ENCODE measurements around the gene ARHGAP4.

- TF ChIP-seq EZH2 (IDR thresholded peaks at IDR 0.05) (no peak), POLR2AphosphoS5 (IDR thresholded peaks at IDR 0.05; ENCODE audit: borderline replicate concordance, low read depth, low read length) (no peak)
These were observed 32.5 kb upstream of the ARHGAP4 start for GRCh38 chrX:153958605-153959004.
